Effector memory CD4-positive, alpha-beta T cell (primary cell): Measurements from ENCODE around the gene CCNF.

Source experiments
- DNase-seq, 3 donors: peaks; one replicate each; pipeline ENCODE4 v3.0.0-alpha.2; 2020
- H3K27ac ChIP-seq: 2 replicates; pipeline ENCODE4 v1.7.0; 2013; ENCODE audit warnings: mild to moderate bottlenecking, low read length, moderate library complexity; ENCODE audit not compliant: insufficient read depth, poor library complexity, severe bottlenecking
- H3K27me3 ChIP-seq: replicated peaks from 2 replicates; pipeline ENCODE4 v1.7.0; 2013; ENCODE audit warnings: mild to moderate bottlenecking, low read length; ENCODE audit not compliant: insufficient read depth, control insufficient read depth, poor library complexity, severe bottlenecking
- H3K36me3 ChIP-seq: 2 replicates; pipeline ENCODE4 v1.7.0; 2013; ENCODE audit warnings: mild to moderate bottlenecking, low read length, moderate library complexity; ENCODE audit not compliant: control insufficient read depth, insufficient read depth
- H3K4me1 ChIP-seq: 2 replicates; pipeline ENCODE4 v1.7.0; 2013; ENCODE audit warnings: low read length, mild to moderate bottlenecking; ENCODE audit not compliant: control insufficient read depth, insufficient read depth, poor library complexity, severe bottlenecking
- H3K4me3 ChIP-seq: 2 replicates; pipeline ENCODE4 v1.7.0; 2013; ENCODE audit warnings: low read length, low read depth, mild to moderate bottlenecking; ENCODE audit not compliant: insufficient read depth, poor library complexity, severe bottlenecking
- H3K9me3 ChIP-seq: 2 replicates; pipeline ENCODE4 v1.7.0; 2013; ENCODE audit warnings: mild to moderate bottlenecking, low read length, moderate library complexity; ENCODE audit not compliant: control insufficient read depth

Gene CCNF

DNA sequence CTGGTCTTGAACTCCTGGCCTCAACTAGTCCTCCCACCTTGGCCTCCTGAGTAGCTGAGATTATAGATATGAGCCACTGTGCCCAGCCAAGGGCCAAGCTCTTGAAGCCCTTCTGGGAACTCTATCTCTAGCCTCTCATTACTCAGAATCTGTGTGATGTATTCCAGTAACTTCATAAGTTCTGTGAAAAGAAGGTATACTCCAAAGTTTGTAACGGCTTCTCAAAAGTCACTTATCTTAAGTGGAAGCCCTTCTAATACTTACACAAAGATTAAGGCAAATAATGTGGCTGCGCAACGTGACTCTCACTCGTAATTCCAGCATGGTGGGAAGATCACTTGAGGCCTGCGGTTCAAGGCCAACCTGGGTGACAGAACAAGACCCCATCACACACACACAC, 65.4 kb downstream of the CCNF start:
- no peaks in the 10 kb centered on the region for H3K9me3 ChIP-seq
- H3K27ac ChIP-seq: no peak overlapping the region
- H3K4me1 ChIP-seq: no peaks in the 10 kb centered on the region
- no peak for DNase-seq
- peaks cover 5% of the 10 kb centered on the region for H3K36me3 ChIP-seq
- H3K4me3 ChIP-seq: no peak overlapping the region
- H3K27me3 ChIP-seq: no peaks in the 10 kb centered on the region

DNA sequence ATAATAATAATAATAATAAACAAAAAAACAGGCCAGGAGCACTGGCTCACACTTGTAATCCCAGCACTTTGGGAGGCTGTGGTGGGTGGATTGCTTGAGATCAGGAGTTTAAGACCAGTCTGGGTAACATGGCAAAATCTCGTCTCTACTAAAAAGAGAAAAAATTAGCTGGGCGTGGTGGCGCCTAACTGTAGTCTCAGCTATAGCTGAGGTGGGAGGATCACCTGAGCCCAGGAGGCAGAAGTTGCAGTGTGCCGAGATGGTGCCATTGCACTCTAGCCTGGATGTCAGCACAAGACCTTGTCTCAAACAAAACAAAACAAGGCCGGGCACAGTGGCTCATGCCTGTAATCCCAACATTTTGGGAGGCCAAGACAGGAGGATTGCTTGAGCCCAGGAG, 65.8 kb downstream of the CCNF start:
- Histone ChIP-seq H3K9me3 (no peaks in the 10 kb centered on the region), H3K36me3 (peaks cover 5% of the 10 kb centered on the region), H3K4me1 (no peaks in the 10 kb centered on the region), H3K4me3 (no peak overlapping the region), H3K27ac (no peak overlapping the region), H3K27me3 (no peaks in the 10 kb centered on the region)
- DNase-seq: no peak

DNA sequence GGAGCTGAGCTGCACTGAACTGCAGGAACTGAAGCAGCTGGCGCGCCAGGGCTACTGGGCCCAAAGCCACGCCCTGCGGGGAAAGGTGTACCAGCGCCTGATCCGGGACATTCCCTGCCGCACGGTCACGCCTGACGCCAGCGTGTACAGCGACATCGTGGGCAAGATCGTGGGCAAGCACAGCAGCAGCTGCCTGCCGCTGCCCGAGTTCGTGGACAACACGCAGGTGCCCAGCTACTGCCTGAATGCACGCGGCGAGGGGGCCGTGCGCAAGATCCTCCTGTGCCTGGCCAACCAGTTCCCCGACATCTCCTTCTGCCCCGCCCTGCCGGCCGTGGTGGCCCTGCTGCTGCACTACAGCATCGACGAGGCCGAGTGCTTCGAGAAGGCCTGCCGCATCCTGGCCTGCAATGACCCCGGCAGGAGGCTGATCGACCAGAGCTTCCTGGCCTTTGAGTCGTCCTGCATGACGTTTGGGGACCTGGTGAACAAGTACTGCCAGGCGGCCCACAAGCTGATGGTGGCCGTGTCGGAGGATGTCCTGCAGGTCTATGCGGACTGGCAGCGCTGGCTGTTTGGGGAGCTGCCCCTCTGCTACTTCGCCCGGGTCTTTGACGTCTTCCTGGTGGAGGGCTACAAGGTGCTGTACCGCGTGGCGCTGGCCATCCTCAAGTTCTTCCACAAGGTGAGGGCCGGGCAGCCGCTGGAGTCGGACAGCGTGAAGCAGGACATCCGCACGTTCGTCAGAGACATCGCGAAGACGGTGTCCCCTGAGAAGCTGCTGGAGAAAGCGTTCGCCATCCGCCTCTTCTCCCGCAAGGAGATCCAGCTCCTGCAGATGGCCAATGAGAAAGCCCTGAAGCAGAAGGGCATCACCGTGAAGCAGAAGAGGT, 67.2 kb downstream of the CCNF start:
- peaks cover 5% of the 10 kb centered on the region for H3K36me3 ChIP-seq
- H3K4me1 ChIP-seq: peaks cover 5% of the 10 kb centered on the region
- no peaks in the 10 kb centered on the region for H3K9me3 ChIP-seq
- DNase-seq: no peak
- H3K27ac ChIP-seq: no peak overlapping the region
- no peak overlapping the region for H3K4me3 ChIP-seq
- H3K27me3 ChIP-seq: no peaks in the 10 kb centered on the region

DNA sequence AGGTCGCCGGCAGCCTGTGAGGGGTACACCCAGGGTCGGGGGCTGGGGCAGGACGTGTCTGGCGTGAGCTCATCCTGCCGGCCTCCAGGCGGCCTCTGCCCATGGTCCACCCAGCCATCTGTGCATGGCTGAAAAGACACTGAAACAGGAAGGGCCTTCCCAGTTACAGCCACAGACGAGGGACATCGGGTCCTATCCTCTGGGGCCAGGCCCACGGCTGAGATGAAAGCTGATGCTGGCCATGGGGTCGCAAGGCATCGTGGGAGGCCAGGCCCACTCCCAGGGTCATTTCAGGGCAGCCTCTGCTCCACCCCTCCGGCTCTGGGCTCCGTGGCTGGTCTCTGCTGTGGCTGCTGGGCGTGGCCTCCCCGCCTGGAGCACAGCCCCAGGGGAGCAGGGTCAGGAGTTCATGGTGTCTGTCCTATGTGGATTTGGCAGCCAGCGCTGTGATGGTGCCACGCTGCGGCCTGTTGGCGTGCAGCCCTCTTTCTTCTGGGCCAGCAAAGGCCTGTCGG, 67.9 kb downstream of the CCNF start:
- H3K9me3 ChIP-seq: no peaks in the 10 kb centered on the region
- no peak for DNase-seq
- no peaks in the 10 kb centered on the region for H3K27me3 ChIP-seq
- H3K27ac ChIP-seq: no peak overlapping the region
- peaks cover 5% of the 10 kb centered on the region for H3K4me1 ChIP-seq
- no peak overlapping the region for H3K4me3 ChIP-seq
- H3K36me3 ChIP-seq: peaks cover 5% of the 10 kb centered on the region

DNA sequence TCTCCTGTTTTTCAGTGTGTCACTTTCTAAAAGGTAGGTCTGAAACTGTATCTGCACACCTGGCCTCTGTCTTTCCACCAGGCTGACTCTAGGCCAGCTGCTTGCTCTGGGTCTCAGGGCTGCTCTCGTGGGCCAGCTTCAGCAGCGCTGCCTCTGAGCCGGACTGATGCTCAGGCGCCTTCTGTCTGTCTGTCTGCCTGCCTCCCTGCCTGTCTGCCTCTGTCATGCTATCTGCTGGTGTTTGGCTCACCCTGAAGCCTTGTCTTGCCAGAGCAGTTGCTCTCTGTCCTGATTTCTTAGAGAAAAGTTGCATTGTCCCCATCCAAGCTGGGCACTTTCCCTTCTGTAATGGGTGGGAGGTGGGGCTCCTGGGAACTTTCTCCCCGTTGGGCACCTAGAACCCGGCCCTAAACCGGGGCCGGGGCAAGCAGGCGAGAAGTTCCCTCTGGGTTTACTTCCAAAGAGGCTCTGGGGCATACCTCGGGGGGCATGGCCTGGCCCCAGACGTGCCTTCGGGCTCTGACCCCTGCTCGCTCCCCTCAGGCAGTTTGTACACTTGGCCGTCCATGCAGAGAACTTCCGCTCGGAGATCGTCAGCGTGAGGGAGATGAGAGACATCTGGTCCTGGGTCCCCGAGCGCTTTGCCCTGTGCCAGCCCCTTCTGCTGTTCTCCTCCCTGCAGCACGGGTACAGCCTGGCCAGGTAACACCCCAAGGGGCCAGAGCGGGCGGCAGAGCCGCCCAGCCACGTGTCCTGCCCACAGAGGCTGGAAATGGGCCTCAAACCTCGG, 68.6 kb downstream of the CCNF start:
- Histone ChIP-seq H3K4me3 (no peak overlapping the region), H3K4me1 (peaks cover 5% of the 10 kb centered on the region), H3K36me3 (peaks cover 5% of the 10 kb centered on the region), H3K27me3 (no peaks in the 10 kb centered on the region), H3K27ac (no peak overlapping the region), H3K9me3 (no peaks in the 10 kb centered on the region)
- no peak for DNase-seq

DNA sequence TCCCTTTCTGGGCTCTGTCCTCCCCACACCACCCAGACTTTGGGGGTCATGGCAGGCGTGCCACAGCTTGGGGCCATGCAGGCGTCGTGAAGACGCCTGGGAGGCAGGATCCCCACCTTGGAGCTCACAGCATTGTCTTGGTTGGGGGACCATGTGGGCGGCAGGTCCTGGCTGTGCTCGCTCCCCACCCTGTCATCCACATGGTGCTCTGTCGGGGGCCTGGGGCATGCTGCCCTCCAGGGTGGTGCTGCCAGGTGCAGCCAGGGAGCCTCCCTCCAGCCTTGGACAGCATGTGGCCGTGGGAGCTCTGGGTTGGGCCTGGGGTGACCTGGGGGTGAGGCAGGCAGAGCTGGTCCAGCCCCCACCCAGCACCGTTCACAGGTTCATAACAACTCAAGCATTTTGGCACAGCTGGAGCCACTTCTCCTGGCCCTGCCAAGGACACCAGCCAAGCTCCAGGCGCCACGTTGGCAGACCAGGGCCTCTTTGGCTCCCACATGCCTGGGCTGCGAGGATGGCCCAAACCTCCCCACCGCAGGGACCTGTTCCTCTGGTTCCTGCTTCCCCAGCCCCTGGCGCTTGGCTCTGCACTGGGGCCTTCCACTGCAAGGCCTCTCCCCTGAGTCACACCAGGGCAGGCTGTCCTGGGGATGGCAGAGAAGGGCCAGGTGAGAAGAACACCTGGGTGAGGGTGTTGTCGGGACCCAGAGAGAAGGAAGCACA, 69.4 kb downstream of the CCNF start:
- no peak for DNase-seq
- Histone ChIP-seq H3K27ac (no peak overlapping the region), H3K9me3 (no peaks in the 10 kb centered on the region), H3K27me3 (no peaks in the 10 kb centered on the region), H3K36me3 (peaks cover 5% of the 10 kb centered on the region), H3K4me1 (peaks cover 5% of the 10 kb centered on the region), H3K4me3 (no peak overlapping the region)

DNA sequence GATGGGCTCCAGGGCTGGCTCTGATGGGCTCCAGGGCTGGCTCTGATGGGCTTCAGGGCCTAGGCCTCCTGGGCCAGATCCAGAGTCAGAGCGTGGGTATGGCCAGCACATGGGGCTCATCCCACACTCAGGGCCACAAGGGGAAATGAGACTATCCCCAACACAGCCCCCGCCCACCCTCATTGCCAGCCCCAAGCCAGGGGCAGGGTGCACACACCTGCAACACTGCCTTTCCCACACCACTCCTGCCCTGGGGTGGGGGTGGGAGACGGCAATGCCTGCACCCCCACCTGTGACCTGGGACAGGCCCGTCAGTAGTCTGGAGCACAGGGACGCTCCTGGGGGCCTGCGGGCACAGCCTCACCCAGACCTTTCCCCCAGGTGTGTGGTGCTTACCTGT, 70.2 kb downstream of the CCNF start:
- H3K4me3 ChIP-seq: no peak overlapping the region
- peaks cover 5% of the 10 kb centered on the region for H3K36me3 ChIP-seq
- DNase-seq: no peak
- H3K9me3 ChIP-seq: no peaks in the 10 kb centered on the region
- peaks cover 5% of the 10 kb centered on the region for H3K4me1 ChIP-seq
- no peaks in the 10 kb centered on the region for H3K27me3 ChIP-seq
- no peak overlapping the region for H3K27ac ChIP-seq

DNA sequence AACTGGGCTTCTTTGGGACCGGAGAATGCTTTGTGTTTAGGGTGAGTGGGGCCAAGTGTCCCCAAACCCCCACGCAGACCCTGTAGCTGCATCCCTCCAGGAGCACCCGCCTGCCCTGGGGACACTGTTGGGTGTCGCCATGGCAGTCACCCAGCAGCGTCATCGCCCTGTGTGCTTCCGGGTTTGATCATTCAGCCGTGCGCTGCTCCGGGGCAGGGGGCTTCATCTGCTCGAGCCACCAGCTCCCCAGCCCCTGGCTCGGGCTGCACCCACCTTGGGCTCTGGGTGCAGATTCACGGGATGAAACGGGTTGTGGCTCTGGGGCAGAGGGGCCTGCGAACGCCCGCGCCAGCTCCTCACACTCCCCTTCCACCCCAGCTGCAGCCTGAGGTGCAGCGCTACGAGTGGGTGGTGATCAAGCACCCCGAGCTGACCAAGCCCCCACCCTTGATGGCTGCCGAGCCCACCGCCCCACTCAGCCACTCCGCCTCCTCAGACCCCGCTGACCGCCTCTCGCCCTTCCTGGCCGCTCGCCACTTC, 70.7 kb downstream of the CCNF start:
- Histone ChIP-seq H3K27ac (no peak overlapping the region), H3K36me3 (peaks cover 5% of the 10 kb centered on the region), H3K4me3 (no peak overlapping the region), H3K4me1 (peaks cover 5% of the 10 kb centered on the region), H3K9me3 (no peaks in the 10 kb centered on the region), H3K27me3 (no peaks in the 10 kb centered on the region)
- DNase-seq: no peak

DNA sequence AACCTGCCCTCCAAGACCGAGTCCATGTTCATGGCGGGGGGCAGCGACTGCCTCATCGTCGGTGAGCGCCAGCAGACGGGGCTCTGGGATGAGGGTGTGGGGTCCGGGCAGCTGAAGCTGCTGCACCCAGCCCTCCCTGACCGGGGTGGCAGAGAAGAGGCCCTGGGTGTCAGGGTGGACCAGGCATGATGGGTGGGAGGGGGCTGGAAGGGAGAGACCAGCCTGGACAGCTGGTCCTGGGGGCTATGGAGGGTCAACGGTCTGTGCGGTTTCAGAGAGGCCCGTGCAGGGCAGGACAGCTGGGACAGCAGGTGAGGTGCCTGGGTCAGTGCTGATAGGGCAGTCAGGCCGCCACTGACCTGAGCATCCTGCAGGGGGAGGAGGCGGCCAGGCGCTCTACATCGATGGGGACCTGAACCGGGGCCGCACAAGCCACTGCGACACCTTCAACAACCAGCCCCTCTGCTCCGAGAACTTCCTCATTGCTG, 71.2 kb downstream of the CCNF start:
- no peaks in the 10 kb centered on the region for H3K9me3 ChIP-seq
- peaks cover 5% of the 10 kb centered on the region for H3K4me1 ChIP-seq
- H3K36me3 ChIP-seq: peaks cover 5% of the 10 kb centered on the region
- H3K4me3 ChIP-seq: no peak overlapping the region
- H3K27me3 ChIP-seq: no peaks in the 10 kb centered on the region
- no peak for DNase-seq
- no peak overlapping the region for H3K27ac ChIP-seq
